A673 (cell line): ENCODE measurements around the gene NCAPG.

ENCODE experiments used
- EZH2 ChIP-seq: fragments of 200-600 bp; sonication (generic); IDR thresholded peaks from 2 replicates; pipeline ENCODE4 v1.6.1; 2017; ENCODE audit warnings: borderline replicate concordance, low read depth, mild to moderate bottlenecking, mixed read lengths, antibody characterized with exemption, low read length; ENCODE audit not compliant: poor library complexity, severe bottlenecking
- TF ChIP-seq, protein P1 (sequence below): fragments of 300-800, 200-600 bp; sonication (generic); conservative IDR thresholded peaks from 2 replicates; pipeline ENCODE4 v1.5.1; 2017; ENCODE audit warnings: low read depth, mild to moderate bottlenecking, antibody characterized with exemption, low read length, moderate library complexity, mixed read lengths

DNA sequence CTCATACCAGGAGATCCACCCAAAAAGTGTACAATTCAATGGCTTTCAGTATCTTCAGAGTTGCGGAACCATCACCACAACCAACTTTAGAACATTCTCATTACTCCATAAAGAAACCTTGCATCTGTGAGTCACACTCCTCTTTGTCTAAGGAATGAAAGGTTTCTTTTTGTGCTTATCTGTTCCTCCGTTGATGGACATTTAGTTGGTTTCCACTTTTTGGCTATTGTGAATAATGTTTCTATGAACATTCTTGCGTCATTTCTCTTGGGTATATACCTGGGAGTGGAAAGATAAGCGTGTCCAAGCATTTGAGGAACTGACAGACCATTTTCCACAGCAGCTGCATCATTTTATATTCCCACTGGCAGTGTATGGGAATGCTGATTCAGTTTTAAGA is 39.9 kb upstream of the NCAPG start:
- TF ChIP-seq, protein P1, sequence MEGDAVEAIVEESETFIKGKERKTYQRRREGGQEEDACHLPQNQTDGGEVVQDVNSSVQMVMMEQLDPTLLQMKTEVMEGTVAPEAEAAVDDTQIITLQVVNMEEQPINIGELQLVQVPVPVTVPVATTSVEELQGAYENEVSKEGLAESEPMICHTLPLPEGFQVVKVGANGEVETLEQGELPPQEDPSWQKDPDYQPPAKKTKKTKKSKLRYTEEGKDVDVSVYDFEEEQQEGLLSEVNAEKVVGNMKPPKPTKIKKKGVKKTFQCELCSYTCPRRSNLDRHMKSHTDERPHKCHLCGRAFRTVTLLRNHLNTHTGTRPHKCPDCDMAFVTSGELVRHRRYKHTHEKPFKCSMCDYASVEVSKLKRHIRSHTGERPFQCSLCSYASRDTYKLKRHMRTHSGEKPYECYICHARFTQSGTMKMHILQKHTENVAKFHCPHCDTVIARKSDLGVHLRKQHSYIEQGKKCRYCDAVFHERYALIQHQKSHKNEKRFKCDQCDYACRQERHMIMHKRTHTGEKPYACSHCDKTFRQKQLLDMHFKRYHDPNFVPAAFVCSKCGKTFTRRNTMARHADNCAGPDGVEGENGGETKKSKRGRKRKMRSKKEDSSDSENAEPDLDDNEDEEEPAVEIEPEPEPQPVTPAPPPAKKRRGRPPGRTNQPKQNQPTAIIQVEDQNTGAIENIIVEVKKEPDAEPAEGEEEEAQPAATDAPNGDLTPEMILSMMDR = no peak
- TF ChIP-seq EZH2 = no peak
